Activated T-helper 1 cell treated with anti-CD3 and anti-CD28 coated beads, Interleukin-12 subunit alpha, Interleukin-12 subunit beta, Interleukin-2, Interleukin-4 antibody, amounts not matched to agents 30 ng/mL and 10 ng/mL and 1 ng/mL, durations not matched to agents 14 hours and 24 hours and 36 hours (primary cell): ENCODE results near the gene PDE4C. TPM values are rescaled to one million over a fixed set of nuclear protein-coding genes. Genes with fewer than 3 reads are reported as not detected.

Experiments used
- DNase-seq: peaks from one replicate; pipeline ENCODE4 v3.0.0; 2021; ENCODE audit warnings: low spot score
- H3K27ac Mint-ChIP-seq: one replicate; pipeline ENCODE4 v1.8.0; 2021; ENCODE audit warnings: mild to moderate bottlenecking, mixed read lengths
- H3K27me3 Mint-ChIP-seq: one replicate; pipeline ENCODE4 v1.8.0; 2022; ENCODE audit warnings: mild to moderate bottlenecking, moderate library complexity, mixed read lengths; ENCODE audit not compliant: insufficient read depth
- H3K36me3 Mint-ChIP-seq: one replicate; pipeline ENCODE4 v1.8.0; 2021; ENCODE audit warnings: low read depth, mixed read lengths
- H3K4me1 Mint-ChIP-seq: one replicate; pipeline ENCODE4 v1.8.0; 2021; ENCODE audit warnings: low read depth, mixed read lengths
- H3K4me3 Mint-ChIP-seq: one replicate; pipeline ENCODE4 v1.8.0; 2021; ENCODE audit warnings: mild to moderate bottlenecking, moderate library complexity, mixed read lengths
- H3K9me3 Mint-ChIP-seq: one replicate; pipeline ENCODE4 v1.8.0; 2021; ENCODE audit warnings: mixed read lengths
- intact Hi-C: fragments of 100-400 bp; cut with micrococcal nuclease; formaldehyde crosslinking; loops from one replicate; pipeline ENCODE4 v1.15.1; 2024
- total RNA-seq: library from RNA; stranded (reverse); gene quantifications from 2 replicates; pipeline ENCODE4 v1.2.3, GENCODE V29; 2022

The PDE4C gene
- not detected in 2 replicates for total RNA-seq

DNA sequence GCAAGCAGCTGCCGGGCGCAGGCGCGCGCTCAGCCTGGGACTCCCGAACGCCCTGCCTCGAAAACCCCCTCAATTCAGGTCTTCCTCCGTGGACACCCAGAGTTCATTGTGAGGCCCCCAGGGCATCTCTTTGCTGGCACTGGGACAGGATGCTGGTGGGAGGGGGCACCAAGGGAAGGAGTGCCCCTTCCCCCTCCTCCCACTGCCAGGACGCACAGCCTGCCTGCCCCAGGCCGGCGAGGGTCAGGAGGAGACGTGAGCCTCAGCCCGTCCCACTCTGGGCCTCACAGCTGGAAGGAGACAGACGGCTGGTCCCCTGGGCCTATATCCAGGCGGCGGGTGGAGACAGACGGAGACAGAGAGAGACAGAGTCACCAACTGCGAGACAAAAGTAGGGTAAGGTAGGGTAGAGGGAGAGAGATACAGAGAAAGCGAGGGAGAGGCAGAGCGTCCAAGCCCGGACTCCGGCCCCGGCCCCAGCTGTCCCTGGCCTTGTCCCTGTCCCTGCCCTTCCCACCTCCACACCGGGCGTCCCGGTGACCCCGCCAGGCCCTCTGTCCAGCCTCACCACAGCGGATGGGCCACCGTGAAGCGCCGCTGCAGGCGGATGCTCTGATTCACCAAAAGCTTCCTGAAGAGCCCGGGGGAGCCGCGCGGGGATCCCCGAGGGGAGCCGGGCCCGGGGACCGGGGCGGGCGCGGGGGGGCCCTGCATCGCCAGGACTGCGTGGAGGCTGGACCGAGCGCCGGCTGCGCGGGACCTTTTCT lies at the start of gene PDE4C:
Gene PDE4C, minus strand, starts transcription at position 737 of the 767 bp plus-strand sequence. Its CDS starts 23 bp downstream, at position 714.
- no peak within 1 kb of the TSS for H3K27ac Mint-ChIP-seq
- H3K36me3 Mint-ChIP-seq: peaks cover 5% of the 10 kb centered on the region
- intact Hi-C loops: loop anchor here (2.0 to 5.0 kb wide), 2 partner anchors 25 to 166 kb away; no protein-coding TSS in a partner anchor
- H3K27me3 Mint-ChIP-seq: peaks cover 57% of the 10 kb centered on the region
- H3K9me3 Mint-ChIP-seq: no peaks in the 10 kb centered on the region
- DNase-seq: no peak
- H3K4me1 Mint-ChIP-seq: peaks cover 9% of the 10 kb centered on the region
- H3K4me3 Mint-ChIP-seq: peak within 1 kb of the TSS; percentile 54

DNA sequence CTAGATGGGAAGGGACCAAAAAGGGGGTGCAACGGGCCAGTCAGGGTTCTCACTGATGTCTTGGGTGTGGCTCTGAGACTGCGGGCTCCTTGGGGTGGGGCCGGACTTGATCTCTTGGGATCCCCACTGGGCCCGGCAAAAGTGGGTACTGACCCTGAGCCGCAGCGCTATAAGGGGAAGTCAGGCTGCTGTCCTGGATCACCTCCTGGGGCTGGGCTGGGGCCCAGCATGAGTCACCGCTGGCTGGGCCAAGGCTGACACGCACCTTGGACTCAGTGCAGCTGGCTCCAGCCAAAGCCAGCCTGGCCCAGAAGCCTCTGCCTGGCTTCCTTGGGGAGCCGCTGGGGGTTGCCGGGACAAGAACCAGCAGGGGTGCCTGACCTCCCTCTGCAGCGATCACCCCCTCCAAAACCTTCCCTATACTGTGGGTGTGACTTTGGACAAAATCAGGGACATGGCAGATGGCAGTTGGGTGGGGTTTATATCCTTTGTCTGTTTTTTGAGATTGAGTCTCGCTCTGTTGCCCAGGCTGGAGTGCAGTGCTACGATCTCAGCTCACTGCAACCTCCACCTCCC lies 48.6 kb upstream of the PDE4C start:
- no peak overlapping the region for H3K27ac Mint-ChIP-seq
- H3K4me3 Mint-ChIP-seq: no peak overlapping the region
- peaks cover 27% of the 10 kb centered on the region for H3K36me3 Mint-ChIP-seq
- H3K9me3 Mint-ChIP-seq: no peaks in the 10 kb centered on the region
- H3K4me1 Mint-ChIP-seq: peaks cover 11% of the 10 kb centered on the region
- H3K27me3 Mint-ChIP-seq: no peaks in the 10 kb centered on the region
- DNase-seq: no peak
- intact Hi-C loops: loop anchor here (5.0 kb wide), 1 partner anchor 142 kb away; the partner anchor contains the start of gene SSBP4

DNA sequence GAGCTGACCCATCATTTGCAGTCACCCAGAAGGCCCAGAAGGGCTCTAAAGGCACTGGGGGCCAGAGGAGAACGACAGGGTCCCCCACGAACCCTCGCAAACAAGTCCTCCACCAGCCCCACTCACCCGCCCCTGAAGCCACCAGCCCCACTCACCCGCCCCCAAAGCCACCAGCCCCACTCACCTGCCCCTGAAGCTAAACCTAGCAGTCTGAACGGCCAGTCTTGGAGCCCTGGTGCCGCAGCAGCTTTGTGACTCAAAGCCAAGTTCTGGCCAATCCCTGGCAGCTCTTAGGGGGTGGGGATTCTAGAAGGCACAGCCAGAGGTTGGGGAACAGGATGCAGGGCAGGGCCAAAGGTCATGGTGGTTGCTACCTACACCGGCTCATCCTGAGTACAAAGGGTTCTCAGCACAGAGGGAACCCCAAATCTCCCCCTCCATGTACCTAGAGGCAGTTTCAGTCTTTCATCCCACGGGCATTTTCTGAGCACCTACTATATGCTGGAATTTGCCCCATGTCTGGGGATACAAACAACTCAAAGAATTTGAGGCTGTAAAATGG lies 48.1 kb upstream of the PDE4C start, which contains the start of gene IQCN:
Gene IQCN, minus strand, starts transcription at position 234 of the 562 bp plus-strand sequence. CDS start 4,974 bp downstream, outside the sequence.
- intact Hi-C loops: no loop called here
- Mint-ChIP-seq H3K36me3 (peaks cover 22% of the 10 kb centered on the region), H3K27ac (no peak within 1 kb of the TSS), H3K4me3 (no peak within 1 kb of the TSS), H3K9me3 (no peaks in the 10 kb centered on the region), H3K27me3 (no peaks in the 10 kb centered on the region), H3K4me1 (peaks cover 8% of the 10 kb centered on the region)
- DNase-seq: no peak

DNA sequence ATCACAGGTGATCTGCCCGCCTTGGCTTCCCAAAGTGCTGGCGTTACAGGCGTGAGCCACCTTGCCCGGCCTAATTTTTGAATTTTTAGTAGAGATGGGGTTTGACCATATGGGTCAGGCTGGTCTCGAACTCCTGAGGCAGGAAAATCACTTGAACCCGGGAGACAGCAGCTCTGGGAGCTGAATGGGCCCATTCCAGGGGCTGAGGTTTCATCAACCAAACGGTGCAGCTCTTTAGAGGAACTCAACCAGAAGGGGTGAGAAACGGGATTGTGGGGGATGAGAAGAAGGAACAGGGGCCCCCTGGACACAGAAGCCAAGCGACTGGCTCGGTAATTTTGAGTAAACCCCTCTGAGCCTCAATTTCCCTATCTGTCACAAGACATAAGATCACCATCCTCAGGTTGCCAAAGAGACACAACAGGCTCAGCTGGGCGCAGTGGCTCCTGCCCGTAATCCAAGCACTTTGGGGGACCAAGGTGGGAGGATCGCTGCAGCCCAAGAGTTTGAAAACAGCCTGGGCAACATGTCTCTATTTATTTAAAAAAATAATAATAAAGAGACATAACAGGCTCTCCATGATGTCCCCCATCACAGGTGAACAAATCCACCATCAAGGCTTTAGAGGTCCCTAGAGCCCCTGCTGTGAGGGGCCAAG lies 47.5 kb upstream of the PDE4C start:
- no peaks in the 10 kb centered on the region for H3K9me3 Mint-ChIP-seq
- DNase-seq: no peak
- no peak overlapping the region for H3K4me3 Mint-ChIP-seq
- H3K27me3 Mint-ChIP-seq: no peaks in the 10 kb centered on the region
- intact Hi-C loops: no loop called here
- H3K27ac Mint-ChIP-seq: no peak overlapping the region
- peaks cover 16% of the 10 kb centered on the region for H3K36me3 Mint-ChIP-seq
- H3K4me1 Mint-ChIP-seq: peaks cover 3% of the 10 kb centered on the region

DNA sequence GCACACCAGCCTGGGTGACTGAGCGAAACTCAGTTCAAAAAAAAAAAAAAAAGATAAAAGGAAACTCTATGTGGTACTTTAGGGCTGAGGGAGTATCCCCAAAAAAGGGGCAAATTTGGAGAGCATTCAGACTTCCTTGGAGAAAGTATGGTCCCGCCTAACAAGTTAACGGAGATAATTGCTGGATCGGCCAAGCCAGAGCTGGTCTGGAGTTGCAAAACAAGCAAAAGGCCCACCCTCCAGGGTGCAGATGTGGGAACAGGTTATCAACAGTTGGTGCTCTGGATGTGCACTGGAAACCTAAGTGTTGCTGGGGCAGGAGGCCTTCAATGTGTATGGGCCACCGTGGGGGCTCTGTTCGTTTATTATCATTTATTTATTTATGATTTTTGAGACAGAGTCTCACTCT lies 45.2 kb upstream of the PDE4C start:
- H3K4me1 Mint-ChIP-seq: no peaks in the 10 kb centered on the region
- DNase-seq: no peak
- H3K9me3 Mint-ChIP-seq: no peaks in the 10 kb centered on the region
- intact Hi-C loops: no loop called here
- H3K4me3 Mint-ChIP-seq: no peak overlapping the region
- no peaks in the 10 kb centered on the region for H3K27me3 Mint-ChIP-seq
- H3K27ac Mint-ChIP-seq: no peak overlapping the region
- peaks cover 7% of the 10 kb centered on the region for H3K36me3 Mint-ChIP-seq

DNA sequence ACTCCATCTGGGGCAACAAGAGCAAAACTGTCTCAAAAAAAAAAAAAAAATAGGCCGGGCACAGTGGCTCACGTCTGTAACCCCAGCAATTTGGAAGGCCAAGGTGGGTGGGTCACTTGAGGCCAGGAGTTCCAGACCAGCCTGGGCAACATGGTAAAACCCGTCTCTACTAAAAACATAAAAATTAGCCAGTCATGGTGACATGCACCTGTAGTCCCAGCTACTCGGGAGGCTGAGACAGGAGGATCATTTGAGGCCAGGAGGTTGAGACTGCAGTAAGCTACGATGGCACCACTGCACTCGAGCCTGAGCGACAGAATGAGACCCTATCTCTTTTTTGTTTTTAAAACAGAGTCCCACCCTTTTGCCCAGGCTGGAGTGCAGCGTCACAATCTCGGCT lies 44.1 kb upstream of the PDE4C start:
- DNase-seq: no peak
- no peak overlapping the region for H3K27ac Mint-ChIP-seq
- H3K27me3 Mint-ChIP-seq: no peaks in the 10 kb centered on the region
- peaks cover 4% of the 10 kb centered on the region for H3K4me1 Mint-ChIP-seq
- intact Hi-C loops: no loop called here
- no peak overlapping the region for H3K4me3 Mint-ChIP-seq
- H3K36me3 Mint-ChIP-seq: peaks cover 9% of the 10 kb centered on the region
- H3K9me3 Mint-ChIP-seq: no peaks in the 10 kb centered on the region

DNA sequence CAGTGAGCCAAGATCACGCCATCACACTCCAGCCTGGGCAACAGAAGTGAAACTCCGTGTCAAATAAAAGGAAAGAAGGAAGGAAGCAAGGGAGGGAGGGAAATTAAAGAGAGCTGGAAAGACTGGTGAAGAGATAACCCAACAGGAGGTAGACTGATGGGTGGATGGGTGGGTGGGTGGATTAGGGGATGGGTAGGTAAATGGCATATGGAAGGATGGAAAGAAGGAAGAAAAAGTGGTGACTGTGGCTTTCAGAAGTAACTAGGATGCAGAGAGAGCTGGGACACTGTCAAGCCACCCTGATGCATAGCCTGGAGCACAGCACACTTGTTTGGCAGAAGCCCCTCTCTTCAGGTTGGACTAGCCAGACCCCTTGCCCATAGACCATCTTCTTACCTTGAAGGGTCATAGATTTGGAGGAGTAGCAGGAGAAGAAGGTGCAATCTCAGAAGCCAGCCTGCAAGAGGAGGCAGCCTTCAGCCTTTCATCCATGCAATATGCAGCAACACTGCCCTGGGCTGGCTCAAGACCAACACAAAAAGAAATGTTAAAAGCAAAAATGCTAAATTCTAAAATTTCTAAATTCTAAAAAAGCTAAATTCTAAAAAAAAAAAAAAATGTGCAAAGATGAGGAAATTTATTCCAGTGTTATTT lies 43.0 kb upstream of the PDE4C start:
- no peaks in the 10 kb centered on the region for H3K27me3 Mint-ChIP-seq
- no peak for DNase-seq
- H3K36me3 Mint-ChIP-seq: peaks cover 5% of the 10 kb centered on the region
- peaks cover 4% of the 10 kb centered on the region for H3K4me1 Mint-ChIP-seq
- H3K9me3 Mint-ChIP-seq: no peaks in the 10 kb centered on the region
- intact Hi-C loops: no loop called here
- no peak overlapping the region for H3K4me3 Mint-ChIP-seq
- no peak overlapping the region for H3K27ac Mint-ChIP-seq

DNA sequence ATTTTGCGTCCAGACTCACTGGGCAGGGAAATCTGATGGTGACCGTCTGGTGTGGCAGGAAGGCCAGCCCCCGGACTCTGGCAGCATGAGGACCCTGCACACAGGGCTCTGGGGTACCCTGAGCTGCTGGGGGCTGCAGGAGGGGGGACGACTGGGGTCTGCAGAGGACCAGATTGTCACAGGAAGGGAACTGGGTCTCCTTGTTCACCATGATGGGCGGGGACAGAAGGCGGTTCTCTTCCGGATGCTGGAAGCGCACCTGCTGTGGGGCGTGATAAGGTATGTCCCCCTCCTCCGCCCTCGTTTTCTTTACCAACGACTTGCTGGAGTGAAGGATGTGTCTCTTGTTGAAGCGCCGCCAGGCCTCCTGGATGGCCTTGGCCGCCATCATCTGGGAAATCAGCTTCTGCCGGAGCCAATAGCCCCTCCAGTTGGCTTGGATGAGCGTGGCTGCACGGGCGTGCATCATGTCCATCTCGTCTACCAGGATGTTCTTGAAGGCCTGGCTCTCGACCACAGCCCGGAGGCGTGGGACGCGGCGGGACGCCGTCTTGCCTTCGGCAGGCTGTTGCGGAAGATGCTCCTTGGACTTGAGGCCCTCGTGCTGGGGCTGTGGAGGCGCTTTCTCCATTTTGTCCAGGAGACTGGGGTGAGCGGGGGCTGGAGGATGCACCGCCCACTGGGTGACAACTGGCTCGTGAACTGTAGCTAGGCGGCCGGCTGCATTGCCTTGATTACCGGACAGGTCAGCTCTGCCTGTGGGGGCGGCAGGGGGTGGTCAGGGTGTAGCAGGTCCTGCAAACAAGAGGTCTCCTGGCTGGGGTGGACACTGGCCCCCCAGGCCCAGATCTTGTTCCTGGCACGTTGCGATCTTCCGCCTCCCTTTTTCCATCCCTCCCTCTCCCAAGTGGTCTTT lies 40.8 kb upstream of the PDE4C start:
- H3K27ac Mint-ChIP-seq: no peak overlapping the region
- no peak for DNase-seq
- no peaks in the 10 kb centered on the region for H3K27me3 Mint-ChIP-seq
- H3K4me1 Mint-ChIP-seq: peaks cover 4% of the 10 kb centered on the region
- H3K9me3 Mint-ChIP-seq: no peaks in the 10 kb centered on the region
- intact Hi-C loops: no loop called here
- peaks cover 5% of the 10 kb centered on the region for H3K36me3 Mint-ChIP-seq
- H3K4me3 Mint-ChIP-seq: no peak overlapping the region

DNA sequence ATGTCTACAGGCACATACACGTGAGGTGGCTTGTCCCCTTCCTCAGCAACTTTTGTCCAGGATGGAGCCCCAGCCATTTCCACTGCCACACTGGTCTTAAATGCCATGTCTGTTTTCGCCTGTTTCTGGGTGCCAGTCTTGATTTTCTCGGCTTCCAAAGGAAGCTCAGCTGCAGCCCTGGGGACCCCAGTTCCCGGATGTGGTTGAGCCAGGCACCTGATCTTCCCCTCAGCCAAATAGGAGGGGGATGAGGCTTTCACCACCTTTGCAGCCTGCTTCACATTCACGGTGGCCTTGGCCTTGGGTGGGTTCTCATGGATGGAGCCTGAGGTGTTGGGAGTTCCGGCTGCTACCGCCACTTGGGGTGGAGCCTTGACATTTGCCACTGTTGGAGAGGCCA lies 39.3 kb upstream of the PDE4C start:
- intact Hi-C loops: no loop called here
- DNase-seq: no peak
- Mint-ChIP-seq H3K36me3 (peaks cover 5% of the 10 kb centered on the region), H3K4me3 (no peak overlapping the region), H3K27me3 (no peaks in the 10 kb centered on the region), H3K27ac (no peak overlapping the region), H3K9me3 (no peaks in the 10 kb centered on the region), H3K4me1 (peaks cover 4% of the 10 kb centered on the region)

DNA sequence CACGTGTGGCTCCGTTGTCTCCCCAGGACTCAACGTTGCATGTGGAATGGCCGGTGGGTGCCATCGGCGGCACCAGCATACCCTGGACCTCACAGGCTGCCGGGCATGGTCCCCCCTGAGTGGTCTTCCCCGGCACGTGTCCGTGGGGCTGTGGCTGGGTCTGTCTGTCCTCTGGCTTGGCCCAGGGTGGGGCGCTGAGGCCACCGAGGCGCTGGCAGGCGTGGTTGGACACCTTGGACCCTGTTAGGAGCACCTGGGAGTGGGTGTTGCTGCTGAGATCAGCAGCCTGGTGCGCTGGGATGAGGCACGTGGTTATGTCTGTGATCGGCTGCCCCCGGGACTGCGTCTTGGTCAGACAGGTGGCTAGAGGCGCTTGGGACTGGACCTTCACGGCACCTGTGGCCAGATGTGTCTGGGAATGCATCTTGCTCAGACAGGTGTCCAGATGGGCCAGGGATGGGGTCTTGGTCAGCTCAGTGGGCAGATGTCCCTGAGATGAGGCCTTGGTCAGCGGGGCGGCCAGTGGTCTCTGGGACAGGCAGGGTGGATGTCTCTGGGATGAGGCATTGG lies 38.8 kb upstream of the PDE4C start:
- DNase-seq: no peak
- no peaks in the 10 kb centered on the region for H3K9me3 Mint-ChIP-seq
- no peak overlapping the region for H3K27ac Mint-ChIP-seq
- H3K4me1 Mint-ChIP-seq: peaks cover 4% of the 10 kb centered on the region
- no peaks in the 10 kb centered on the region for H3K27me3 Mint-ChIP-seq
- intact Hi-C loops: no loop called here
- no peak overlapping the region for H3K4me3 Mint-ChIP-seq
- H3K36me3 Mint-ChIP-seq: peaks cover 5% of the 10 kb centered on the region

DNA sequence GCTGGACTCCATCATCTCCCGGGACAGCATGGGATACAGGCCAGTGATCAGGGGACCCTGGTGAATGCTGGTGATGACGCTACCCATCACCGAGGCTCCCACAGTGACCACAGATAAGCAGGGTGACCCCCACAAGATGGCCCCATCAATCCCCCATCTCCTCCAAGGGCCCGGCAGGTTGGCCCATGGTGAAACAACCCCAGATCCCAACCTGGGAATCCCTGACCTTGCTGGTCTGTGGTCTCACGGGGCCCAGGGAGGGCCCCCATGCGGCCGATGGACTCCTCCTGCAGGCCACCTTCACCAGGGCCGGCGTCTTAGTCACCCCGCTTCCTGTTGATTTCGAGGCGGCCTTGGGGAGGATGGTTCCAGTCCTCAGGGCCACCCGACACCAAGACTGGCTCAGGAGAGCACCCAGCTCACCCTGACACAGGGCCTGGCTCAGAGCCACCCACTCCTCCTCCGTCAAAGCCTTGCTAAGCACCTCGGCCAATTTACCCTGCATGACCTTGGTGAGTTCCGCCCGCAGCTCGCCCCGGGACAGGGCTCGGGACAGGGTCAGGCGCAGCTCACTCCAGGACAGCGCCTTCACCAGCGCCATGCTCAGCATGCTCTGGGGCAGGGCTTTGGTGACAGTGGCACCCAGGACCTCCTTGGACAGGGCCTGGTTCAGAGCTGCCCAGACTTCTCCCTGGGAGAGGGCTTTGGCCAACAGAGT lies 38.1 kb upstream of the PDE4C start:
- no peak for DNase-seq
- Mint-ChIP-seq H3K4me3 (no peak overlapping the region), H3K9me3 (no peaks in the 10 kb centered on the region)

More for the DNA sequence above, 38.1 kb upstream of the PDE4C start:
- Mint-ChIP-seq H3K36me3 (peaks cover 5% of the 10 kb centered on the region), H3K27ac (no peak overlapping the region), H3K27me3 (no peaks in the 10 kb centered on the region), H3K4me1 (peaks cover 4% of the 10 kb centered on the region)
- intact Hi-C loops: no loop called here
